HepG2 (cell line): ENCODE measurements around the gene GBX1. TPM values are rescaled to one million over a fixed set of nuclear protein-coding genes. Genes with fewer than 3 reads are reported as not detected.

Experiments used
- ARID5B ChIP-seq: IDR thresholded peaks from 2 replicates; pipeline ENCODE4 v1.4.0; 2020; ENCODE audit warnings: mild to moderate bottlenecking, missing genetic modification reagents
- CCAR2 ChIP-seq: fragments of 200-400 bp; formaldehyde crosslinking; optimal IDR thresholded peaks from 2 replicates; pipeline ENCODE3; 2018; ENCODE audit warnings: low read depth, mild to moderate bottlenecking, low read length, moderate library complexity
- DMTF1 ChIP-seq: sonication (generic); formaldehyde crosslinking; IDR thresholded peaks from 2 replicates; pipeline ENCODE4 v1.4.0; 2020; ENCODE audit warnings: mild to moderate bottlenecking, missing genetic modification reagents
- ESRRA ChIP-seq: sonication (generic); formaldehyde crosslinking; IDR thresholded peaks from 2 replicates; pipeline ENCODE4 v1.5.1; 2020; ENCODE audit warnings: mild to moderate bottlenecking, low read depth, missing genetic modification reagents
- GFI1 ChIP-seq: sonication (generic); formaldehyde crosslinking; IDR thresholded peaks from 2 replicates; pipeline ENCODE4 v1.5.0; 2020; ENCODE audit warnings: missing genetic modification reagents, mild to moderate bottlenecking, borderline replicate concordance
- GMEB2 ChIP-seq: IDR thresholded peaks from 2 replicates; pipeline ENCODE4 v1.6.1; 2016; ENCODE audit warnings: missing biosample characterization, missing genetic modification reagents, low read depth
- HNRNPK ChIP-seq: fragments of 200-400 bp; formaldehyde crosslinking; IDR thresholded peaks from 2 replicates; pipeline ENCODE4 v1.6.1; 2018; ENCODE audit warnings: low read length, low read depth, moderate library complexity, mild to moderate bottlenecking; ENCODE audit not compliant: poor library complexity, severe bottlenecking
- MED13 ChIP-seq: sonication (generic); formaldehyde crosslinking; IDR thresholded peaks from 2 replicates; pipeline ENCODE4 v1.5.0; 2020; ENCODE audit warnings: missing genetic modification reagents
- MYC ChIP-seq: sonication (generic); formaldehyde crosslinking; IDR thresholded peaks from 2 replicates; pipeline ENCODE4 v1.9.0; 2021; ENCODE audit warnings: missing genetic modification reagents, borderline replicate concordance
- NR2F2 ChIP-seq: IDR thresholded peaks from 2 replicates; pipeline ENCODE4 v1.6.1; 2012; ENCODE audit warnings: low read depth, inconsistent platforms, borderline replicate concordance
- POLR2A ChIP-seq, 2 experiments: IDR thresholded peaks; 2 replicates each; pipeline ENCODE4 v1.6.1; 2011; ENCODE audit warnings: low read depth in 2 of 2, low read length in 2 of 2, mild to moderate bottlenecking in 1 of 2, moderate library complexity in 1 of 2; ENCODE audit not compliant: insufficient read depth in 1 of 2
- SAFB2 ChIP-seq: sonication (generic); formaldehyde crosslinking; IDR thresholded peaks from 2 replicates; pipeline ENCODE4 v1.5.1; 2020; ENCODE audit warnings: missing genetic modification reagents, low read depth, mild to moderate bottlenecking, borderline replicate concordance
- SIN3B ChIP-seq: fragments of 150-350 bp; IDR thresholded peaks from 2 replicates; pipeline ENCODE4 v1.6.1; 2014; ENCODE audit warnings: low read length
- ZBTB4 ChIP-seq: sonication (generic); formaldehyde crosslinking; IDR thresholded peaks from 2 replicates; pipeline ENCODE4 v1.4.0; 2020; ENCODE audit warnings: missing genetic modification reagents, mild to moderate bottlenecking, borderline replicate concordance
- ZEB1 ChIP-seq: IDR thresholded peaks from 2 replicates; pipeline ENCODE4 v1.6.1; 2012; ENCODE audit warnings: mild to moderate bottlenecking, low read depth, inconsistent platforms; ENCODE audit not compliant: insufficient replicate concordance
- ZNF337 ChIP-seq: sonication (generic); formaldehyde crosslinking; IDR thresholded peaks from 2 replicates; pipeline ENCODE4 v1.5.1; 2020; ENCODE audit warnings: missing genetic modification reagents, low read depth, mild to moderate bottlenecking, borderline replicate concordance
- ZNF768 ChIP-seq: sonication (generic); formaldehyde crosslinking; IDR thresholded peaks from 2 replicates; pipeline ENCODE4 v1.4.0; 2020; ENCODE audit warnings: missing genetic modification reagents
- ZNF782 ChIP-seq: sonication (generic); formaldehyde crosslinking; IDR thresholded peaks from 2 replicates; pipeline ENCODE4 v1.4.0; 2020; ENCODE audit warnings: missing genetic modification reagents, mild to moderate bottlenecking, borderline replicate concordance
- polyA plus RNA-seq, 8 experiments: library from polyadenylated mRNA; depleted of rRNA in 3 of 8; stranded (reverse) in 7 of 8; unstranded in 1 of 8; fragments of >200 nt; fragmentation: Illumina TruSeq in 4 of 8; extraction: Trizol in 4 of 8; gene quantifications; 2 replicates each; pipeline versions ENCODE4 v1.2.1 to v1.2.3, GENCODE V29; 2011 to 2016; ENCODE audit warnings: low read depth in 4 of 8, missing spikeins in 1 of 8, mixed read lengths in 1 of 8; ENCODE audit not compliant: insufficient read depth in 1 of 8
- total RNA-seq, 5 experiments: library from RNA; depleted of rRNA; stranded (reverse); fragments of >200 nt; fragmentation: Illumina TruSeq; extraction: Trizol; gene quantifications; 2 replicates each; pipeline ENCODE4 v1.2.3, GENCODE V29; 2016; ENCODE audit warnings: low read depth in 1 of 5

The GBX1 gene
- total and polyA plus RNA-seq, 2 of the 13 experiments (the other 11 are each of a cell fraction or from before 2014, with no cell fraction given), result not detected

GRCh38 chr7:151172273-151173141 is 5.0 kb upstream of the GBX1 start (continued):
- TF ChIP-seq DMTF1 (CRISPR knock-in tag) (no peak), ESRRA (CRISPR knock-in tag) (no peak), MYC (0 out of 2 replicates have a peak, but pooled peaks have one; percentile 25), GMEB2 (no peak), SIN3B (no peak), NR2F2 (no peak), ARID5B (CRISPR knock-in tag) (peak; percentile 43; the same call in 1 of the 2 replicates), ZEB1 (no peak), ZNF768 (CRISPR knock-in tag) (peak; percentile 45; the same call in 1 of the 2 replicates), ZBTB4 (no peak), CCAR2 (no peak), ZNF782 (CRISPR knock-in tag) (no peak), MED13 (CRISPR knock-in tag) (no peak), GFI1 (CRISPR knock-in tag) (no peak), POLR2A (IDR thresholded peaks at IDR 0.05; ENCODE audit: insufficient read depth in 1 of 2, low read depth in 2 of 2, low read length in 2 of 2) (no peak), ZNF337 (CRISPR knock-in tag) (no peak), HNRNPK (no peak), SAFB2 (CRISPR knock-in tag) (no peak)
